Measurements from ENCODE around the gene HIVEP3.

Gene HIVEP3

GRCh38 chr1:41547781-41548560, 370.8 kb downstream of the HIVEP3 start:
- TF ChIP-seq POLR2AphosphoS5 (IDR thresholded peaks at IDR 0.05; ENCODE audit: low read depth, low read length) (no peak), FOXP2 (optimal IDR thresholded peaks at IDR 0.05; ENCODE audit: borderline replicate concordance, extremely low read depth, extremely low read length, insufficient read depth) (no peak), SIN3A (IDR thresholded peaks at IDR 0.05; ENCODE audit: borderline replicate concordance, insufficient read depth, low read length) (no peak), TAF1 (IDR thresholded peaks at IDR 0.05; ENCODE audit: borderline replicate concordance, insufficient read depth, low read length) (no peak), REST (IDR thresholded peaks at IDR 0.05; ENCODE audit: insufficient read depth in 1 of 2, low read depth in 2 of 2, low read length in 2 of 2) (no peak)

- no peak for TF ChIP-seq POLR2AphosphoS5 (IDR thresholded peaks at IDR 0.05; ENCODE audit: low read depth, low read length)
- TF ChIP-seq REST (IDR thresholded peaks at IDR 0.05; ENCODE audit: insufficient read depth in 1 of 2, low read depth in 2 of 2, low read length in 2 of 2) = no peak
- no peak for TF ChIP-seq TAF1 (IDR thresholded peaks at IDR 0.05; ENCODE audit: borderline replicate concordance, insufficient read depth, low read length)
- no peak for TF ChIP-seq SIN3A (IDR thresholded peaks at IDR 0.05; ENCODE audit: borderline replicate concordance, insufficient read depth, low read length)
- TF ChIP-seq FOXP2 (optimal IDR thresholded peaks at IDR 0.05; ENCODE audit: borderline replicate concordance, extremely low read depth, extremely low read length, insufficient read depth) = no peak
These were observed 371.4 kb downstream of the HIVEP3 start for GRCh38 chr1:41547336-41547735.

- TF ChIP-seq SIN3A (IDR thresholded peaks at IDR 0.05; ENCODE audit: borderline replicate concordance, insufficient read depth, low read length) = no peak
- TF ChIP-seq REST (IDR thresholded peaks at IDR 0.05; ENCODE audit: insufficient read depth in 1 of 2, low read depth in 2 of 2, low read length in 2 of 2) = no peak
- no peak for TF ChIP-seq TAF1 (IDR thresholded peaks at IDR 0.05; ENCODE audit: borderline replicate concordance, insufficient read depth, low read length)
- no peak for TF ChIP-seq POLR2AphosphoS5 (IDR thresholded peaks at IDR 0.05; ENCODE audit: low read depth, low read length)
- TF ChIP-seq FOXP2 (optimal IDR thresholded peaks at IDR 0.05; ENCODE audit: borderline replicate concordance, extremely low read depth, extremely low read length, insufficient read depth) = no peak
These were observed 371.9 kb downstream of the HIVEP3 start for GRCh38 chr1:41546833-41547135.

- TF ChIP-seq TAF1 (IDR thresholded peaks at IDR 0.05; ENCODE audit: borderline replicate concordance, insufficient read depth, low read length) (no peak), POLR2AphosphoS5 (IDR thresholded peaks at IDR 0.05; ENCODE audit: low read depth, low read length) (no peak), FOXP2 (optimal IDR thresholded peaks at IDR 0.05; ENCODE audit: borderline replicate concordance, extremely low read depth, extremely low read length, insufficient read depth) (no peak), SIN3A (IDR thresholded peaks at IDR 0.05; ENCODE audit: borderline replicate concordance, insufficient read depth, low read length) (no peak), REST (IDR thresholded peaks at IDR 0.05; ENCODE audit: insufficient read depth in 1 of 2, low read depth in 2 of 2, low read length in 2 of 2) (no peak)
These were observed 372.5 kb downstream of the HIVEP3 start for GRCh38 chr1:41545996-41546832.
